GM18867 (cell line): Measurements from ENCODE around the gene PRMT2.
"Not testable (repeated sequence)": the region's sequence is repeated elsewhere in the genome, so short reads cannot be mapped to it uniquely, and the experiment has no call there.

ENCODE experiments used
- ATAC-seq: cut with Tn5 transposase; IDR thresholded peaks from one replicate; pipeline ENCODE4 v1.9.1; 2021; ENCODE audit warnings: mild to moderate bottlenecking, moderate library complexity; ENCODE audit not compliant: unreplicated experiment

Gene PRMT2

GRCh38 chr21:46666941-46667740, 31.7 kb downstream of the PRMT2 start:
- no peak for ATAC-seq

GRCh38 chr21:46667741-46668380, 32.4 kb downstream of the PRMT2 start:
- no peak for ATAC-seq

DNA sequence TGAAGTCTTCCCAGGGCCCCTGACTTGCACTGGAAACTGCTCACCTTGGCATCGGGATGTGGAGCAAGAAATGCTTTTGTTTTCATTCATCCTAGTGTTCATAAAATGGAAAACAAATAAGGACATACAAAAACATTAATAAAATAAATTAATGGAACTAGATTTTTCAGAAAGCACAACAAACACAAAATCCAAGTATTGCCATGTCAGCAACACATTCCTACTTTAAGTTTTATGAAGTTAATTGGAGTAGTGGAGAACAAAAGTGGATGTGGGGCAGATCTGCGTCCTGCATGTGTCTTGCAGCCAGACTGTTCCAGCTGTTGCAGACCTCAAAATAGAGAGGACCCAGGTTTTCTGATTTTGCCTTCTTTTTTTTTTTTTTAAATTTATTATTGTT, 32.9 kb downstream of the PRMT2 start:
- no peak for ATAC-seq

DNA sequence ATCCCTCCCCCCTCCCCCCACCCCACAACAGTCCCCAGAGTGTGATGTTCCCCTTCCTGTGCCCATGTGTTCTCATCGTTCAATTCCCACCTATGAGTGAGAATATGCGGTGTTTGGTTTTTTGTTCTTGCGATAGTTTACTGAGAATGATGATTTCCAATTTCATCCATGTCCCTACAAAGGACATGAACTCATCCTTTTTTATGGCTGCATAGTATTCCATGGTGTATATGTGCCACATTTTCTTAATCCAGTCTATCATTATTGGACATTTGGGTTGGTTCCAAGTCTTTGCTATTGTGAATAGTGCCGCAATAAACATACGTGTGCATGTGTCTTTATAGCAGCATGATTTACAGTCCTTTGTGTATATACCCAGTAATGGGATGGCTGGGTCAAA, 33.4 kb downstream of the PRMT2 start:
- ATAC-seq, result not testable (repeated sequence)

GRCh38 chr21:46674430-46675007, 39.0 kb downstream of the PRMT2 start:
- ATAC-seq, result no peak

- ATAC-seq, result no peak
Measured at GRCh38 chr21:46675595-46676280, 40.3 kb downstream of the PRMT2 start.

GRCh38 chr21:46676542-46676941, 41.1 kb downstream of the PRMT2 start:
- not testable (repeated sequence) for ATAC-seq

GRCh38 chr21:46681593-46681992, 46.1 kb downstream of the PRMT2 start:
- not testable (repeated sequence) for ATAC-seq

DNA sequence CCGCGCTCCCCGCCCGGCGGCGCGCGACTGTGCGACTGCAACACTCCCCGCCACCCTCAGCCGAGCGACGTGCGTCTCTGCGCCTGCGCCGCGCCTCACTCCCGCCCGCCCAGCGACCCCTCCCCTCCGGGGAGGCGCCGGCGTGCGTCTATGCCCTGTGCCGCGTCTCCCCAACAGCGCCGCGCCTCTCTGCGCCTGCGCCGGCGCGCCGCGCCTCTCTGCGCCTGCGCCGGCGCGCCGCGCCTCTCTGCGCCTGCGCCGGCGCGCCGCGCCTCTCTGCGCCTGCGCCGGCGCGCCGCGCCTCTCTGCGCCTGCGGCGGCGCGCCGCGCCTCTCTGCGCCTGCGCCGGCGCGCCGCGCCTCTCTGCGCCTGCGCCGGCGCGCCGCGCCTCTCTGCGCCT, 63.2 kb downstream of the PRMT2 start:
- not testable (repeated sequence) for ATAC-seq

DNA sequence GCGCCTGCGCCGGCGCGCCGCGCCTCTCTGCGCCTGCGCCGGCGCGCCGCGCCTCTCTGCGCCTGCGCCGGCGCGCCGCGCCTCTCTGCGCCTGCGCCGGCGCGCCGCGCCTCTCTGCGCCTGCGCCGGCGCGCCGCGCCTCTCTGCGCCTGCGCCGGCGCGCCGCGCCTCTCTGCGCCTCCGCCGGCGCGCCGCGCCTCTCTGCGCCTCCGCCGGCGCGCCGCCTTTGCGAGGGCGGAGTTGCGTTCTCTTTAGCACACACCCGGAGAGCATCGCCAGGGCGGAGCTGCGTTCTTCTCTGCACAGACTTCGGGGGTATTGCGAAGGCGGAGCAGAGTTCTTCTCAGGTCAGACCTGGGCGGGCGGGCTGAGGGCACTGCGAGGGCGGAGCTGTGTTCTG, 63.6 kb downstream of the PRMT2 start:
- ATAC-seq, result not testable (repeated sequence)
